Loucy (cell line): ENCODE measurements around the gene BAIAP3.

Experiments
- H2AFZ ChIP-seq: fragments of 200-600 bp; sonication (generic); 2 replicates; pipeline ENCODE4 v1.6.0; 2016; ENCODE audit warnings: antibody characterized with exemption, mild to moderate bottlenecking, low read length, moderate library complexity
- H3F3A ChIP-seq: fragments of 200-600 bp; 2 replicates; pipeline ENCODE4 v1.6.0; 2016; ENCODE audit warnings: antibody characterized with exemption, low read depth, mild to moderate bottlenecking
- H3K27me3 ChIP-seq: fragments of 200-600 bp; sonication (generic); 2 replicates; pipeline ENCODE4 v1.6.1; 2014; ENCODE audit warnings: low read length, mild to moderate bottlenecking; ENCODE audit not compliant: insufficient read depth, poor library complexity, severe bottlenecking
- H3K36me3 ChIP-seq: fragments of 200-600 bp; sonication (generic); 2 replicates; pipeline ENCODE4 v1.6.1; 2016; ENCODE audit warnings: low read length; ENCODE audit not compliant: insufficient read depth
- H3K4me1 ChIP-seq: fragments of 200-600 bp; sonication (generic); 2 replicates; pipeline ENCODE4 v1.5.1; 2014; ENCODE audit warnings: low read length, mild to moderate bottlenecking; ENCODE audit not compliant: insufficient read depth, poor library complexity, severe bottlenecking
- H3K4me2 ChIP-seq: fragments of 200-600 bp; sonication (generic); 2 replicates; pipeline ENCODE4 v1.6.0; 2014; ENCODE audit warnings: antibody characterized with exemption, low read length, low read depth, mild to moderate bottlenecking; ENCODE audit not compliant: poor library complexity, severe bottlenecking
- H3K4me3 ChIP-seq: fragments of 200-600 bp; sonication (generic); 2 replicates; pipeline ENCODE4 v1.5.1; 2014; ENCODE audit warnings: low read length, mild to moderate bottlenecking, mixed read lengths; ENCODE audit not compliant: poor library complexity, severe bottlenecking
- H3K79me2 ChIP-seq: fragments of 200-600 bp; sonication (generic); 2 replicates; pipeline ENCODE4 v1.6.1; 2014; ENCODE audit warnings: low read length; ENCODE audit not compliant: insufficient read depth
- H3K9ac ChIP-seq: fragments of 200-600 bp; sonication (generic); 2 replicates; pipeline ENCODE4 v1.6.0; 2014; ENCODE audit warnings: mild to moderate bottlenecking, low read depth, low read length, moderate library complexity; ENCODE audit not compliant: poor library complexity, severe bottlenecking
- H3K9me2 ChIP-seq: fragments of 200-600 bp; sonication (generic); replicated peaks from 2 replicates; pipeline ENCODE4 v1.6.1; 2016; ENCODE audit warnings: low read depth, low read length, mixed read lengths
- H3K9me3 ChIP-seq: fragments of 200-600 bp; sonication (generic); 2 replicates; pipeline ENCODE4 v1.6.1; 2014; ENCODE audit warnings: mild to moderate bottlenecking, antibody characterized with exemption, low read length, low read depth; ENCODE audit not compliant: insufficient read depth
- H4K20me1 ChIP-seq: fragments of 200-600 bp; sonication (generic); 2 replicates; pipeline ENCODE4 v1.6.0; 2014; ENCODE audit warnings: antibody characterized with exemption, low read length, mild to moderate bottlenecking; ENCODE audit not compliant: insufficient read depth, poor library complexity, severe bottlenecking
- CTCF ChIP-seq: fragments of 200-600 bp; sonication (generic); conservative IDR thresholded peaks from 2 replicates; pipeline ENCODE4 v1.5.1; 2014; ENCODE audit warnings: mild to moderate bottlenecking, antibody characterized with exemption, low read length
- EZH2phosphoT487 ChIP-seq: fragments of 200-600 bp; IDR thresholded peaks from 2 replicates; pipeline ENCODE4 v1.6.1; 2018; ENCODE audit warnings: antibody characterized with exemption, mild to moderate bottlenecking, moderate library complexity, borderline replicate concordance

The BAIAP3 gene

GRCh38 chr16:1285669-1286512 is 47.6 kb upstream of the BAIAP3 start:
- no peaks in the 10 kb centered on the region for H3K27me3 ChIP-seq

GRCh38 chr16:1286513-1287094 is 46.8 kb upstream of the BAIAP3 start:
- H3K4me3 ChIP-seq = no peak overlapping the region

More at GRCh38 chr16:1285669-1286512, 47.6 kb upstream of the BAIAP3 start:
- Histone ChIP-seq H3K4me3 (no peak overlapping the region), H3K9me2 (no peaks in the 10 kb centered on the region), H3K9me3 (no peaks in the 10 kb centered on the region), H3K79me2 (no peaks in the 10 kb centered on the region), H4K20me1 (no peaks in the 10 kb centered on the region), H3K4me1 (no peaks in the 10 kb centered on the region), H3K4me2 (no peak overlapping the region), H3K9ac (no peak overlapping the region), H3K36me3 (no peaks in the 10 kb centered on the region), H2AFZ (no peak overlapping the region), H3F3A (no peaks in the 10 kb centered on the region)
- TF ChIP-seq CTCF = no peak
- no peak for TF ChIP-seq EZH2phosphoT487

GRCh38 chr16:1287982-1288670 is 45.3 kb upstream of the BAIAP3 start:
- H3K79me2 ChIP-seq = no peaks in the 10 kb centered on the region
- no peaks in the 10 kb centered on the region for H3K36me3 ChIP-seq
- H3K27me3 ChIP-seq = no peaks in the 10 kb centered on the region
- H4K20me1 ChIP-seq = no peaks in the 10 kb centered on the region
- H3F3A ChIP-seq = no peaks in the 10 kb centered on the region
- no peak overlapping the region for H2AFZ ChIP-seq
- no peak overlapping the region for H3K9ac ChIP-seq
- H3K4me1 ChIP-seq = no peaks in the 10 kb centered on the region
- no peaks in the 10 kb centered on the region for H3K9me2 ChIP-seq
- H3K4me2 ChIP-seq = no peak overlapping the region
- TF ChIP-seq CTCF = no peak
- TF ChIP-seq EZH2phosphoT487 = no peak
- H3K9me3 ChIP-seq = no peaks in the 10 kb centered on the region
- no peak overlapping the region for H3K4me3 ChIP-seq

More at GRCh38 chr16:1286513-1287094, 46.8 kb upstream of the BAIAP3 start:
- no peaks in the 10 kb centered on the region for H3K27me3 ChIP-seq
- no peaks in the 10 kb centered on the region for H3K79me2 ChIP-seq
- no peaks in the 10 kb centered on the region for H3K9me2 ChIP-seq
- no peaks in the 10 kb centered on the region for H3K9me3 ChIP-seq
- no peak for TF ChIP-seq EZH2phosphoT487
- TF ChIP-seq CTCF = no peak
- no peaks in the 10 kb centered on the region for H4K20me1 ChIP-seq
- no peaks in the 10 kb centered on the region for H3K4me1 ChIP-seq
- no peak overlapping the region for H3K4me2 ChIP-seq
- no peak overlapping the region for H3K9ac ChIP-seq
- H3K36me3 ChIP-seq = no peaks in the 10 kb centered on the region
- H3F3A ChIP-seq = no peaks in the 10 kb centered on the region
- H2AFZ ChIP-seq = no peak overlapping the region
